Astrocyte (in vitro differentiated cells and primary cell): ENCODE measurements around the gene NABP1.

Experiments
- CTCF ChIP-seq: IDR thresholded peaks from 2 replicates; pipeline ENCODE4 v1.5.1; 2011; ENCODE audit warnings: low read depth, mild to moderate bottlenecking, inconsistent platforms, low read length, moderate library complexity; ENCODE audit not compliant: insufficient read depth
- EZH2 ChIP-seq: IDR thresholded peaks from 2 replicates; pipeline ENCODE4 v1.6.1; 2012; ENCODE audit warnings: mild to moderate bottlenecking, low read length, inconsistent platforms; ENCODE audit not compliant: insufficient read depth

GRCh38 chr2:191629976-191630712 is 47.8 kb upstream of the NABP1 start:
- TF ChIP-seq CTCF (no peak), EZH2 (no peak)
